D721Med (cell line): ENCODE results near the gene BBS9.
"Not testable (repeated sequence)": the region's sequence is repeated elsewhere in the genome, so short reads cannot be mapped to it uniquely, and the experiment has no call there.

ENCODE experiments used
- DNase-seq: peaks from one replicate; pipeline ENCODE4 v3.0.0; 2011; ENCODE audit warnings: low spot score; ENCODE audit not compliant: insufficient read length
- FAIRE-seq: peaks from 2 replicates; lab custom pipeline; 2011; peaks lifted over from hg19 to GRCh38; lab: Jason Lieb, UNC
- CTCF ChIP-seq: IDR thresholded peaks from 2 replicates; pipeline ENCODE4 v1.5.1; 2012; ENCODE audit warnings: mild to moderate bottlenecking, control low read depth; ENCODE audit not compliant: insufficient read depth; ENCODE audit errors: missing control alignments

The BBS9 gene

GRCh38 chr7:33262476-33262875, 133.1 kb downstream of the BBS9 start:
- FAIRE-seq (no peak), DNase-seq (no peak)
- no peak for TF ChIP-seq CTCF

DNA sequence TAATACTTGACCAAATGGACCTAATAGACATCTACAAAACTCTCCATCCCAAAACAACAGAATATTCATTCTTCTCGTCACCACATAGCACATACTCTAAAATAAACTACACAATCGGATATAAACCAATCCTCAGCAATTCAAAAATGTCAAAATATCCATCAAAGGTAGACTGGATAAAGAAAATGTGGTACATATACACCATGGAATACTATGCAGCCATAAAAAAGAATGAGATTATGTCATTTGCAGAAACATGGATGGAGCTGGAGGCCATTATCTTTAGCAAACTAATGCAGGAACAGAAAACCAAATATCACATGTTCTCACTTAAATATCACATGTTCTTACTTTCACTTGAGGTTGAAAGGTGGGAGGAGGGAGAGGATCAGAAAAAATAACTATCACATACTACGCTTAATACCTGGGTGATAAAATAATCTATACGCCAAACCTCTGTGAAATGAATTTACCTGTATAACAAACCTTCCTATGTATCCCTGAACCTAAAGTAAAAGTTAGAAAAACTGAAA, 142.5 kb downstream of the BBS9 start:
- not testable (repeated sequence) for DNase-seq, FAIRE-seq

GRCh38 chr7:33273356-33273755, 144.0 kb downstream of the BBS9 start:
- TF ChIP-seq CTCF = no peak
- no peak for FAIRE-seq

GRCh38 chr7:33276325-33276724, 147.0 kb downstream of the BBS9 start:
- FAIRE-seq (no peak), DNase-seq (no peak)
- no peak for TF ChIP-seq CTCF

More at GRCh38 chr7:33273356-33273755, 144.0 kb downstream of the BBS9 start:
- no peak for DNase-seq

DNA sequence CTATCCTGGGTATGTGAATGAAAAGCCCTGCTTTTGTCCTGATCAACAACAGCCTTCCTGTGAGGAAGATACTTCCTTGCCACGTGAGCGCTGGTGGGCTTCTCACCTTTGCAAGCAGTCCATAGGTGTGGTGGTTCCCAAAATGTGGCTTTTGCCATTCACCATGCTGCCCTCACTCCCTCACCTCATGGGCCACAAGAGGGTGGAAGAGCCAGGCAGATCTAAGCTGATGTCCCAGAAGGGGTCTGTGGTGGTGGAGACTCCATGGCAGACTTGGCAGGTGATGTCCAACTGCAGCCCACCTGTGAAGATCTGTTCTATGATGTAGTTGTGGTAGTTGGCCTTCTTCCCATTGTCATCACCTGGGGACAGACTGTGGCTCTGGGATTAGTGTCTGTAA, 147.4 kb downstream of the BBS9 start:
- no peak for TF ChIP-seq CTCF
- DNase-seq = no peak
- FAIRE-seq = no peak

DNA sequence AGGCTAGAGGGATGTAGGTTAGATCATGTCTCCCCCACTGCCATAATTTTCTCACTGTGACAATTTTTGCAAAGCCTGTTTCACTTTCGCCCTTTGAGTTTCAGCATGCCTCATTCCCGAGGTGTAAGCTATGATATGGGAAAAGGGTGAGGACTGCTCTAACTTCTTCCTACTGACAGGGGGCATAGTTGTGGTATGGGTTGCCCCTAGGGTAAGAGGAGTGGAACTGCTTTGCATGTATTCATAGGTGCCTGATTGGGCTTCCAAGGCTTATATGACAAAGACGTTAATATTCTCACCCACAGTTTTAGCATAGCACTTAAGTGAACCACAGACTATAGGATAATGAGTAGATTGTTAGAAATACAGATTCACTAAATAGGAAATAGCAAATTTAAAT, 148.7 kb downstream of the BBS9 start:
- FAIRE-seq = no peak
- no peak for TF ChIP-seq CTCF
- no peak for DNase-seq

- TF ChIP-seq CTCF = no peak
- DNase-seq (no peak), FAIRE-seq (no peak)
These were observed 157.1 kb downstream of the BBS9 start for GRCh38 chr7:33286501-33286900.

DNA sequence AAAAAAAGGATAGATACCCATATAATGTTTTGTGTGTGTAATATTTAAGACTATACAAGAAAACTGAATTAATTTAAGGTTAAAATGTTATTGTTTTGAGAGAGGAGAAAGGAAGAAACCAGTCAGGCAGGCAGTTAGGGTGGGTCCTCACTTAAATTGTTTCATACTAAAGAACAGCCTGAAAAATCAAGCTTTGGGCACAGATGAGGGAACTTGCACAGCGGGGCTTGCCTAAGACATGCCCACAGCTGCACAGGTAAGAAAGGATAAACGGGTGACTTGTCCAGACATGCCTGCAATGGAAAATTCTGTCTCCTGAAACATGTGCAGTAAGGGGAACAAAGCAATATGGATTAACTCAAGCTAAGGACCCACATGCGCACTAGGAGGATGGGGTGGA, 158.4 kb downstream of the BBS9 start:
- TF ChIP-seq CTCF = no peak
- DNase-seq (no peak), FAIRE-seq (no peak)
